ENCODE measurements around the gene ATP8A1.

DNA sequence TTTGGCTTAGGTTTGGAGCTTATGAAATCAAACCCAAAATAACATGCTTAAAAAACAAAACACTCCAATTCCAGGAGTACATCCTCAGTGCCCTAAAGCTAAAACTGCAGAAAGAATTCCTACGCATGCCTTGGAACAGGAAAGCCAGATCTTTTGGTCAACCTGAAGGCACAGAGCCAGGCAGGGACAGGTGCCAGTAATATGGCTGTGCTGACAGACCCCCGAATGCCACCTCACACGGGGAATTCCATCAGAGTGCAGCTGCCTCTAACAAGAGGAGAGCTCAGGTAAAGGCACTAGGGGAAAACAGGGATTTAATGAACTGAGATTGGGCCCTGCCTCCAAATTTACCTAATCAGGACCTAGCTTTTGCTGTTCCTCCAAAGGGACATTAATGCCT lies 182.5 kb downstream of the ATP8A1 start:
- TF ChIP-seq JUN (CRISPR knock-in tag; IDR thresholded peaks at IDR 0.05), result no peak
- TF ChIP-seq, protein P1, sequence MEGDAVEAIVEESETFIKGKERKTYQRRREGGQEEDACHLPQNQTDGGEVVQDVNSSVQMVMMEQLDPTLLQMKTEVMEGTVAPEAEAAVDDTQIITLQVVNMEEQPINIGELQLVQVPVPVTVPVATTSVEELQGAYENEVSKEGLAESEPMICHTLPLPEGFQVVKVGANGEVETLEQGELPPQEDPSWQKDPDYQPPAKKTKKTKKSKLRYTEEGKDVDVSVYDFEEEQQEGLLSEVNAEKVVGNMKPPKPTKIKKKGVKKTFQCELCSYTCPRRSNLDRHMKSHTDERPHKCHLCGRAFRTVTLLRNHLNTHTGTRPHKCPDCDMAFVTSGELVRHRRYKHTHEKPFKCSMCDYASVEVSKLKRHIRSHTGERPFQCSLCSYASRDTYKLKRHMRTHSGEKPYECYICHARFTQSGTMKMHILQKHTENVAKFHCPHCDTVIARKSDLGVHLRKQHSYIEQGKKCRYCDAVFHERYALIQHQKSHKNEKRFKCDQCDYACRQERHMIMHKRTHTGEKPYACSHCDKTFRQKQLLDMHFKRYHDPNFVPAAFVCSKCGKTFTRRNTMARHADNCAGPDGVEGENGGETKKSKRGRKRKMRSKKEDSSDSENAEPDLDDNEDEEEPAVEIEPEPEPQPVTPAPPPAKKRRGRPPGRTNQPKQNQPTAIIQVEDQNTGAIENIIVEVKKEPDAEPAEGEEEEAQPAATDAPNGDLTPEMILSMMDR (IDR thresholded peaks at IDR 0.05), result no peak
- no peak for TF ChIP-seq ATF1 (CRISPR knock-in tag; IDR thresholded peaks at IDR 0.05)
- TF ChIP-seq TCF7 (CRISPR knock-in tag; IDR thresholded peaks at IDR 0.05; ENCODE audit: low read depth), result no peak
- no peak for TF ChIP-seq ZNF423 (CRISPR knock-in tag; IDR thresholded peaks at IDR 0.05)
- TF ChIP-seq, protein P2, sequence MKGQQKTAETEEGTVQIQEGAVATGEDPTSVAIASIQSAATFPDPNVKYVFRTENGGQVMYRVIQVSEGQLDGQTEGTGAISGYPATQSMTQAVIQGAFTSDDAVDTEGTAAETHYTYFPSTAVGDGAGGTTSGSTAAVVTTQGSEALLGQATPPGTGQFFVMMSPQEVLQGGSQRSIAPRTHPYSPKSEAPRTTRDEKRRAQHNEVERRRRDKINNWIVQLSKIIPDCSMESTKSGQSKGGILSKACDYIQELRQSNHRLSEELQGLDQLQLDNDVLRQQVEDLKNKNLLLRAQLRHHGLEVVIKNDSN (CRISPR knock-in tag; IDR thresholded peaks at IDR 0.05), result no peak
- TF ChIP-seq SOX15 (CRISPR knock-in tag; IDR thresholded peaks at IDR 0.05), result no peak
- TF ChIP-seq, protein P3, sequence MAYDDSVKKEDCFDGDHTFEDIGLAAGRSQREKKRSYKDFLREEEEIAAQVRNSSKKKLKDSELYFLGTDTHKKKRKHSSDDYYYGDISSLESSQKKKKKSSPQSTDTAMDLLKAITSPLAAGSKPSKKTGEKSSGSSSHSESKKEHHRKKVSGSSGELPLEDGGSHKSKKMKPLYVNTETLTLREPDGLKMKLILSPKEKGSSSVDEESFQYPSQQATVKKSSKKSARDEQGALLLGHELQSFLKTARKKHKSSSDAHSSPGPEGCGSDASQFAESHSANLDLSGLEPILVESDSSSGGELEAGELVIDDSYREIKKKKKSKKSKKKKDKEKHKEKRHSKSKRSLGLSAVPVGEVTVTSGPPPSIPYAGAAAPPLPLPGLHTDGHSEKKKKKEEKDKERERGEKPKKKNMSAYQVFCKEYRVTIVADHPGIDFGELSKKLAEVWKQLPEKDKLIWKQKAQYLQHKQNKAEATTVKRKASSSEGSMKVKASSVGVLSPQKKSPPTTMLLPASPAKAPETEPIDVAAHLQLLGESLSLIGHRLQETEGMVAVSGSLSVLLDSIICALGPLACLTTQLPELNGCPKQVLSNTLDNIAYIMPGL (CRISPR knock-in tag; IDR thresholded peaks at IDR 0.05), result no peak
- TF ChIP-seq, protein P4, sequence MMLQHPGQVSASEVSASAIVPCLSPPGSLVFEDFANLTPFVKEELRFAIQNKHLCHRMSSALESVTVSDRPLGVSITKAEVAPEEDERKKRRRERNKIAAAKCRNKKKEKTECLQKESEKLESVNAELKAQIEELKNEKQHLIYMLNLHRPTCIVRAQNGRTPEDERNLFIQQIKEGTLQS (CRISPR knock-in tag; conservative IDR thresholded peaks at IDR 0.05), result no peak
